Cardiac muscle cell (in vitro differentiated cells and primary cell): ENCODE results near the gene RNASE11. TPM values are rescaled to one million over a fixed set of nuclear protein-coding genes. Genes with fewer than 3 reads are reported as not detected.
A peak's percentile ranks its signal among the peaks of the same experiment; 100 is the strongest.

Source experiments
- DNase-seq, 2 donors: peaks; one replicate each; pipeline versions ENCODE4 v3.0.0 to v3.0.0-alpha.2; 2010 to 2017; ENCODE audit warnings: low read depth in 1 of 2, low spot score in 1 of 2
- H3K27ac ChIP-seq: fragments of 200-600 bp; sonication (generic); 2 replicates; pipeline ENCODE4 v1.5.1; 2016
- H3K27me3 ChIP-seq: fragments of 200-600 bp; sonication (generic); 2 replicates; pipeline ENCODE4 v1.6.0; 2016; ENCODE audit warnings: control low read depth
- H3K36me3 ChIP-seq: fragments of 200-600 bp; sonication (generic); 2 replicates; pipeline ENCODE4 v1.5.1; 2016; ENCODE audit warnings: control low read depth
- H3K4me1 ChIP-seq: fragments of 200-600 bp; sonication (generic); 2 replicates; pipeline ENCODE4 v1.8.1; 2017; ENCODE audit warnings: low read depth, mild to moderate bottlenecking, mixed run types
- H3K4me3 ChIP-seq: fragments of 200-600 bp; sonication (generic); 2 replicates; pipeline ENCODE4 v1.5.1; 2016; ENCODE audit warnings: mild to moderate bottlenecking
- H3K9me3 ChIP-seq: fragments of 200-600 bp; sonication (generic); 2 replicates; pipeline ENCODE4 v1.5.1; 2017; ENCODE audit warnings: low read depth, mild to moderate bottlenecking, control low read depth
- polyA plus RNA-seq: library from polyadenylated mRNA; unstranded; fragments of >200 nt; fragmentation: Nextera tagmentation; extraction: Ambion mirVana; gene quantifications from 2 replicates; pipeline ENCODE4 v1.2.1, GENCODE V29; 2016
- total RNA-seq: library from RNA; depleted of rRNA; stranded (reverse); fragments of >200 nt; gene quantifications from 2 replicates; pipeline ENCODE4 v1.2.3, GENCODE V29; 2016
- TF ChIP-seq, protein P1 (sequence below): IDR thresholded peaks from 2 replicates; pipeline ENCODE4 v1.5.1; 2012; ENCODE audit warnings: low read depth, mild to moderate bottlenecking, low read length

RNASE11 gene
- total and polyA plus RNA-seq, 2 experiments from 2014 or later: not detected

DNA sequence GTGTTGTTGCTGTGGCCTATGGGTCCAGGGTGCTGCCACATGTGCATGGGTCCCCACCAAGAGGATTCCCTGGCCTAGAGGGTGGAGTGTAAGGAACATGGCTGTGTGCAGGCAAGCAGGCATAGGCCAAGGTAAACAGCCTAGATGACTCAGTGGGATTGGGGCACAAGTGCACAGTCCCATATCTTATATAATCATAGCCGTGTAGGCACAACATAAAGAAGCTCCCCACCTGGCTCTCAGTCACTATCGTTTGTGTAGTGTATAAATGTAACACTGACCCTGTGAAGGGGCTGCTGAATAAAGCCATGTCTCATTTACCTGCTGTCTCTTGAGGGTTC is 19.1 kb upstream of the RNASE11 start:
- Histone ChIP-seq H3K4me1 (no peaks in the 10 kb centered on the region), H3K36me3 (no peaks in the 10 kb centered on the region), H3K27ac (no peak overlapping the region), H3K9me3 (no peaks in the 10 kb centered on the region), H3K27me3 (no peaks in the 10 kb centered on the region), H3K4me3 (no peak overlapping the region)
- DNase-seq: no peak
- TF ChIP-seq, protein P1, sequence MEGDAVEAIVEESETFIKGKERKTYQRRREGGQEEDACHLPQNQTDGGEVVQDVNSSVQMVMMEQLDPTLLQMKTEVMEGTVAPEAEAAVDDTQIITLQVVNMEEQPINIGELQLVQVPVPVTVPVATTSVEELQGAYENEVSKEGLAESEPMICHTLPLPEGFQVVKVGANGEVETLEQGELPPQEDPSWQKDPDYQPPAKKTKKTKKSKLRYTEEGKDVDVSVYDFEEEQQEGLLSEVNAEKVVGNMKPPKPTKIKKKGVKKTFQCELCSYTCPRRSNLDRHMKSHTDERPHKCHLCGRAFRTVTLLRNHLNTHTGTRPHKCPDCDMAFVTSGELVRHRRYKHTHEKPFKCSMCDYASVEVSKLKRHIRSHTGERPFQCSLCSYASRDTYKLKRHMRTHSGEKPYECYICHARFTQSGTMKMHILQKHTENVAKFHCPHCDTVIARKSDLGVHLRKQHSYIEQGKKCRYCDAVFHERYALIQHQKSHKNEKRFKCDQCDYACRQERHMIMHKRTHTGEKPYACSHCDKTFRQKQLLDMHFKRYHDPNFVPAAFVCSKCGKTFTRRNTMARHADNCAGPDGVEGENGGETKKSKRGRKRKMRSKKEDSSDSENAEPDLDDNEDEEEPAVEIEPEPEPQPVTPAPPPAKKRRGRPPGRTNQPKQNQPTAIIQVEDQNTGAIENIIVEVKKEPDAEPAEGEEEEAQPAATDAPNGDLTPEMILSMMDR: no peak

DNA sequence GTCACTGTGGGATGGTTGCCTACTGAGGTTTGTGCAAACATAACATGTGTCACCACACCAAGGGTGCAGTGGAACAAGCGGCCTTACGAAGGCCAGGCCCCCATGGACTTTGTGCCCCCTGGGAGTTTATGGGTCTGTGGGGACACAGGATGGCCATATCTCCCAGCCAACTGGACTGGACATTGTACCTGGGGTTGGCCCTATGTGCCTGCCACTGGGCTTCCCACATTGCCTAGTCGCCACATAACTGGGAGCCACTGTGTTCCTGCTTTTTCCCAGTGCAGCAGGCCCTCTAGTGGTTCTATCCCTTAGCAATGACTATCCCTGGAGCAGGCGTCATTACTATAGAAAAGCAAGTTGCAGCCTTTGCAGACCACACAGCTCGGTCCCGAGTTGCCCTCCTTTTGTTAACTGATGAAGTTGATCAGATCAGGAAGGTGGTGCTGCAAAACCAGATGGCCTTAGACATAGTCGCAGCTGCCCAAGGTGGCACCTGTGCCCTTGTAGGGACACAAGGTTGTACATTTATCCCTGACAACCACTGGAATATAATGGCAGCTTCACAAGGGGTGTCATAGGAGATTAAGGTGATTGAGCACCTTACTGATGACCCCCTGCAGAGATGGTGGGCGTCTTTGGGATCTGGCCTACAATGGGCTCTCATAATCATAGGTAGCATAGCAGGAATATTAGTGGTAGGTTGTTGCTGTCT is 18.5 kb upstream of the RNASE11 start:
- H3K27ac ChIP-seq: no peak overlapping the region
- H3K27me3 ChIP-seq: no peaks in the 10 kb centered on the region
- no peaks in the 10 kb centered on the region for H3K9me3 ChIP-seq
- peak; percentile 71 to 72 for DNase-seq
- H3K4me3 ChIP-seq: no peak overlapping the region
- H3K4me1 ChIP-seq: no peaks in the 10 kb centered on the region
- TF ChIP-seq, protein P1: peak; percentile 81
- no peaks in the 10 kb centered on the region for H3K36me3 ChIP-seq

DNA sequence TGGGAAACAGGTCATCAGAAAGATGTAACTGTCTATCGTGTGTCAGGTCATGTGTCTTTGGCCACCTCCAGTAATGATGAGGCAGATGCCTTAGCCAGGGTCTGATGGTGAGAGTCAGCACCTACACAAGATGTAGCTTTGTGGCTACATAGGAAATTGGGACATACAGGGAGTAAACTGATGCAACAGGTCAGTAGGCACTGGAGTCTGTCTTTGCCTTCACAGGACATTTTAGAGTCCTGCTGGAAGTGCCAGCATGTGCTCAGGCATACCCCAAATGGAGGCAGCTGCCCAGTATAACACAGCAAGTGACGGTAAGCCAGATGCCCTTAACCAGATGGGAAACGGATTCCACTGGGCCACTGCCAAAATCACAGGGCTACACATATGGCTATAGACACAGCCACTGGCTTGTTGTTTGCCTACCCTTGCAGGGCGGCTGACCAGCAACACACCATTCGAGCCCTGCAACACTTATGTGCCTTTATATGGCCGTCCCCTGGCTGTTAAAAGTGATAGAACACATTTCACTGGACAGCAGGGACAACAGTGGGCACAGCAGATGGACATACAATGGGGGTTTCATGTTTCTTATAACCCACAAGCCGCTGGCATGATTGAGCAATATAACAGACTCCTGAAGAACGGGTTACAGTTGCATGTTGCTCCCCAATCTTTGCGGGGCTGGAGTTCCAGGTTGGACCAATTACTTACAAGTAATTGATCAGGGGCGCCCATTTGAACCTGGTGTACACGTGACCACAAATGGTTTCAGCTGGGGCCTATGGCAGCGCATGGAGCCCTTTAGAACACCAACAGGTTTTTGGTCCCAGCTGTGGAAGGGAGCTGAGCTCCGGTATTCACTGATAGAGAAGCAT is 16.3 kb upstream of the RNASE11 start:
- DNase-seq: no peak
- Histone ChIP-seq H3K27me3 (no peaks in the 10 kb centered on the region), H3K27ac (no peak overlapping the region), H3K36me3 (no peaks in the 10 kb centered on the region), H3K4me1 (no peaks in the 10 kb centered on the region), H3K9me3 (no peaks in the 10 kb centered on the region), H3K4me3 (no peak overlapping the region)
- TF ChIP-seq, protein P1: no peak

DNA sequence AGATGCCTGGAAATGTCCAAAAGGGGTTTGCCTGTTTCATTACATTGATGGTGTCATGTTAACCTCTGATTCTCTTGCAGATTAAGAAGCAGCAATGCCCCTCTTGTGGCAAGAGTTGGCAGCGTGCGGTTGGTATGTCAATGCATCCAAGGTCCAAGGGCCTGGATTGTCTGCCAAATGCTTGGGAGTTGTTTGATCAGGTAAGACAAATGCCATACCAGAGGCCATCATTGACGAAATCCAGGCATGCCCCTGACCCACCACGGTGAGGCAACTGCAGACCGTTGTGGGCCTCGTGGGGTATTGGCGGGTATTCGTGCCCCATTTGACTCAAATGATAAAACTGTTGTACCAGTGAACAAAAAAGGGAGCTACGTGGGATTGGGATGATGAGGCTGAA is 14.8 kb upstream of the RNASE11 start:
- no peak for DNase-seq
- H3K27ac ChIP-seq: no peak overlapping the region

DNA sequence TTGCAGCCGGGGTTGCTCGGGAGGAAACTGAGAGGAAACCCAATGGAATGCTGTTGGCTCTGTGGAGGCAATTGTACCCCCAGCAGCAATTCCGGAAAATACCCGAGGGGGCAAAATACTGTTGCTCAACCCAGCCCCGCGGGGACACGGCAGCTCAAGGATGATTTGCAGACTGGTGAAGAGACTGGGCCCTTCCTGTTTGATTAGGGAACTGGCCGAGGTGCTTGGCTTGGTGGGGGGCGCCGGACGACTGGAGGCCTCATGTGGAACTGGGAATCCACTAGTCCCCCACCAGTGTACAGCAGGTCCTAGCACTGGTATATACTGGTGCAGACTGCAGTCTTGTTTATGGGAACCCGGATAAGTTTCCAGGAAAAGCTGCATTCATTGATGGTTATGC is 13.7 kb upstream of the RNASE11 start:
- no peaks in the 10 kb centered on the region for H3K4me1 ChIP-seq
- no peak overlapping the region for H3K4me3 ChIP-seq
- no peaks in the 10 kb centered on the region for H3K27me3 ChIP-seq
- no peaks in the 10 kb centered on the region for H3K9me3 ChIP-seq
- no peak overlapping the region for H3K27ac ChIP-seq
- H3K36me3 ChIP-seq: no peaks in the 10 kb centered on the region
- DNase-seq: no peak
- TF ChIP-seq, protein P1: no peak

More for the DNA sequence above, 14.8 kb upstream of the RNASE11 start:
- TF ChIP-seq, protein P1: no peak
- Histone ChIP-seq H3K9me3 (no peaks in the 10 kb centered on the region), H3K4me1 (no peaks in the 10 kb centered on the region), H3K27me3 (no peaks in the 10 kb centered on the region), H3K4me3 (no peak overlapping the region), H3K36me3 (no peaks in the 10 kb centered on the region)
